Ascending aorta (tissue), 2 donors: Measurements from ENCODE around the gene DNAAF1. TPM values are rescaled to one million over a fixed set of nuclear protein-coding genes. Genes with fewer than 3 reads are reported as not detected.

Experiments used
- DNase-seq, 2 donors: peaks; one replicate each; pipeline ENCODE4 v3.0.0-alpha.2; 2019; ENCODE audit warnings: low spot score in 2 of 2
- H3K27ac ChIP-seq, 2 donors: fragments of 200-600 bp; sonication (generic); one replicate each; pipeline ENCODE4 v1.5.1; 2016 to 2017; ENCODE audit warnings: mild to moderate bottlenecking in 1 of 2
- H3K27me3 ChIP-seq: fragments of 200-600 bp; sonication (generic); one replicate; pipeline ENCODE4 v1.5.1; 2017
- H3K36me3 ChIP-seq, 2 donors: fragments of 200-600 bp; sonication (generic); one replicate each; pipeline ENCODE4 v1.5.1; 2016
- H3K4me1 ChIP-seq, 2 donors: fragments of 200-600 bp; sonication (generic); one replicate each; pipeline ENCODE4 v1.5.1; 2016 to 2017; ENCODE audit warnings: mild to moderate bottlenecking in 1 of 2
- H3K4me3 ChIP-seq, 2 donors: fragments of 200-600 bp; sonication (generic); one replicate each; pipeline ENCODE4 v1.5.1; 2016 to 2017; ENCODE audit warnings: mild to moderate bottlenecking in 1 of 2
- H3K9me3 ChIP-seq, 2 donors: fragments of 200-600 bp; sonication (generic); one replicate each; pipeline ENCODE4 v1.5.1; 2016
- CTCF ChIP-seq, 3 experiments: fragments of 200-600 bp in 2 of 3; fragments of 450-650 bp in 1 of 3; sonication (generic) in 2 of 3; IDR thresholded peaks; one replicate each; pipeline ENCODE4 v1.5.1; 2016 to 2019; ENCODE audit warnings: antibody characterized with exemption in 3 of 3, mild to moderate bottlenecking in 1 of 3, moderate library complexity in 1 of 3
- intact Hi-C: fragments of 100-400 bp; cut with DNase I; formaldehyde crosslinking; loops from one replicate; pipeline ENCODE4 v1.15.1; 2023
- total RNA-seq: library from RNA; depleted of rRNA; stranded (reverse); fragments of >200 nt; gene quantifications from one replicate; pipeline ENCODE4 v1.1.0, GENCODE V29; 2016

The DNAAF1 gene
- total RNA-seq, 1 donor from 2014 or later, result not detected

GRCh38 chr16:84205976-84206691 lies 61.0 kb downstream of the DNAAF1 start:
- no peak for DNase-seq
- no peak for TF ChIP-seq CTCF (IDR thresholded peaks at IDR 0.05)
- no peak overlapping the region for H3K4me3 ChIP-seq

GRCh38 chr16:84207251-84207650 lies 62.1 kb downstream of the DNAAF1 start:
- Histone ChIP-seq H3K27ac (no peak overlapping the region), H3K4me1 (no peaks in the 10 kb centered on the region), H3K4me3 (no peak overlapping the region), H3K36me3 (no peaks in the 10 kb centered on the region), H3K27me3 (no peaks in the 10 kb centered on the region), H3K9me3 (no peaks in the 10 kb centered on the region)
- intact Hi-C loops, result no loop called here
- TF ChIP-seq CTCF (IDR thresholded peaks at IDR 0.05), result no peak
- DNase-seq, result no peak

More at GRCh38 chr16:84205976-84206691, 61.0 kb downstream of the DNAAF1 start:
- Histone ChIP-seq H3K4me1 (no peaks in the 10 kb centered on the region), H3K27ac (no peak overlapping the region), H3K27me3 (no peaks in the 10 kb centered on the region), H3K9me3 (no peaks in the 10 kb centered on the region), H3K36me3 (no peaks in the 10 kb centered on the region)
- intact Hi-C loops, result no loop called here

GRCh38 chr16:84207879-84208278 lies 62.8 kb downstream of the DNAAF1 start:
- no peak for TF ChIP-seq CTCF (IDR thresholded peaks at IDR 0.05)
- Histone ChIP-seq H3K4me1 (no peaks in the 10 kb centered on the region), H3K36me3 (no peaks in the 10 kb centered on the region), H3K27me3 (no peaks in the 10 kb centered on the region), H3K4me3 (no peak overlapping the region), H3K27ac (no peak overlapping the region), H3K9me3 (no peaks in the 10 kb centered on the region)
- intact Hi-C loops, result no loop called here
- no peak for DNase-seq

- no peak for DNase-seq
- H3K4me3 ChIP-seq, result no peak overlapping the region
- TF ChIP-seq CTCF (IDR thresholded peaks at IDR 0.05), result no peak
- no peaks in the 10 kb centered on the region for H3K36me3 ChIP-seq
- H3K27ac ChIP-seq, result no peak overlapping the region
- no peaks in the 10 kb centered on the region for H3K4me1 ChIP-seq
- intact Hi-C loops, result no loop called here
- no peaks in the 10 kb centered on the region for H3K9me3 ChIP-seq
- no peaks in the 10 kb centered on the region for H3K27me3 ChIP-seq
These were observed 64.9 kb downstream of the DNAAF1 start for GRCh38 chr16:84209989-84210388.

GRCh38 chr16:84212154-84212553 lies 67.0 kb downstream of the DNAAF1 start:
- no peaks in the 10 kb centered on the region for H3K9me3 ChIP-seq
- H3K27ac ChIP-seq, result no peak overlapping the region
- no peaks in the 10 kb centered on the region for H3K4me1 ChIP-seq
- TF ChIP-seq CTCF (IDR thresholded peaks at IDR 0.05), result no peak
- no peaks in the 10 kb centered on the region for H3K27me3 ChIP-seq
- no peaks in the 10 kb centered on the region for H3K36me3 ChIP-seq
- no peak for DNase-seq
- intact Hi-C loops, result no loop called here
- no peak overlapping the region for H3K4me3 ChIP-seq
